Pulmonary artery endothelial cell (primary cell): ENCODE results near the gene PKP4. TPM values are rescaled to one million over a fixed set of nuclear protein-coding genes. Genes with fewer than 3 reads are reported as not detected.
A peak's percentile ranks its signal among the peaks of the same experiment; 100 is the strongest.

Experiments
- DNase-seq: peaks from one replicate; pipeline ENCODE4 v3.0.0-alpha.2; 2011; ENCODE audit warnings: low read depth, low spot score
- total RNA-seq: library from RNA; depleted of rRNA; stranded (reverse); fragments of >200 nt; gene quantifications from 2 replicates; pipeline ENCODE4 v1.2.3, GENCODE V29; 2014

PKP4 gene
- total RNA-seq, 1 donor from 2014 or later = 35.0 TPM

DNA sequence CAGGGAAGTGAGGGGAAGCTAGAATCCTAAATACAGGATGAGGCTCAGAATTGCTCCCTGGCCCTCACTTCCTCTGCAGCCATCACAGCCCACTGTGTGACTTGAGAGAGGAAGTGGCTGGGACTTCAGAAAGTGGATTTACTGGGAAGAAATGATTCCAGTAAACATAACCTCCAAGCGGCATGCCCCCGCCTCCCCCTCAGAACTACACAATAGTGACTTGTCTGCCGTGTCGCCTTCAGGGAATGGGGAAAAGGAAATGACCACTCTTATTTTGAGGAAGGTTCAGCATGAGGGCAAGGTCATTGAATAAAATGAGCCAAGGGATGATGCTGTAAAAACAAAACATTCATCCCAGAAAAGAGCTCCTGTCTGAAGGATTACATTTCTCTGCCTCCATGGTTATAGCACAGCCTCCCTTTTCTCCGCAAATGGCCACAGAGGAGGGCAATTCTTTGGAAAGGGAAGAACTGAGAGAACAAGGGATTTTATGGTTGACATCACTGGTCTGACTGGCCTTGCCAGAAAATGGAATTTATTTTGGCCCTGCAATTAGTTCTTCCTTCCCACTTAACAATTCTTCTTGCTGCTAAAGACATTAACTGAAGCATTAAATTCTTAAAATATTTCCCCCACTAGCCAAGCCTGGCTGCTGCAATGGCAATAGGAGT, 259.5 kb downstream of the PKP4 start:
- DNase-seq = peak; percentile 94

DNA sequence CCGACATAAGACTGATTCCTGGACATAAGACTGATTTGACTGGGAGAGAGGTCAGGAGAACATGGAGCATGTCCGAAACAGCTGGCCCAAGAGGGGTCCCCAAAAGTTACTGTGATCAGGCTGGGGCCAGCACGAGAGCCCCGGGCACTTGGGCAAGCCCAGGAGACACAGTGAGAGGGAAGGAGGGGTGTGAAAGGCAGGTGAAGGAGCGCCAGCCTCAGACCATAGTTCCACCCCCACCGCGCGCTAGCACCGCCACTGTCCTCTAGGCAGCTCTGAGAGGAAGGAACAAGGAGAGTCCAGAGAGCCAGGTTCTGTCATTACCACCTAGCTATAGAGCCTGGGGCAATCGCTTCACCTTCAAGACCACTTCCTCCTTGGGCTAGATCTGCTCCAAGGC, 260.2 kb downstream of the PKP4 start:
- DNase-seq = no peak

GRCh38 chr2:158717366-158718195, 260.8 kb downstream of the PKP4 start:
- DNase-seq = peak; percentile 35

DNA sequence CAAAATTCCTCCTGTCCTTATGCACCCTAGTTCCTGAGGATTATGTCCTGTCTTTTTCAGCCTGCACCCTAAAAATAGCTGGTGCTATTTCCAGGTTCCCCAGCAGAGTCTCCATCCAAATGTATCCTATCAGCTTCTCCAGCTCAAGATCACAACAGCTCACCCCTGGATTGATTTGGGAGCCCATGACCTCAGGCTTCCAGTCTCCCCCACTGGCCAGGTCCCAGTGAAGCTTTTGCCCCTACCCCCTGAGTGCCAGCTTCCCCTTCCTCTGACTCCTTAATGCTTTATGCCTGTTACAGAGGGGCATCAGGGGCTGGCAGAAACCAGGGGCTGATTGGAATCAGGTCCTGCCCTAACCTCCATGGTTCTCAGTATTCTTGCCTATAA, 261.4 kb downstream of the PKP4 start:
- no peak for DNase-seq

GRCh38 chr2:158718851-158719250, 262.1 kb downstream of the PKP4 start:
- DNase-seq = no peak

GRCh38 chr2:158719403-158719802, 262.7 kb downstream of the PKP4 start:
- no peak for DNase-seq

GRCh38 chr2:158722266-158723105, 265.7 kb downstream of the PKP4 start:
- DNase-seq = no peak

DNA sequence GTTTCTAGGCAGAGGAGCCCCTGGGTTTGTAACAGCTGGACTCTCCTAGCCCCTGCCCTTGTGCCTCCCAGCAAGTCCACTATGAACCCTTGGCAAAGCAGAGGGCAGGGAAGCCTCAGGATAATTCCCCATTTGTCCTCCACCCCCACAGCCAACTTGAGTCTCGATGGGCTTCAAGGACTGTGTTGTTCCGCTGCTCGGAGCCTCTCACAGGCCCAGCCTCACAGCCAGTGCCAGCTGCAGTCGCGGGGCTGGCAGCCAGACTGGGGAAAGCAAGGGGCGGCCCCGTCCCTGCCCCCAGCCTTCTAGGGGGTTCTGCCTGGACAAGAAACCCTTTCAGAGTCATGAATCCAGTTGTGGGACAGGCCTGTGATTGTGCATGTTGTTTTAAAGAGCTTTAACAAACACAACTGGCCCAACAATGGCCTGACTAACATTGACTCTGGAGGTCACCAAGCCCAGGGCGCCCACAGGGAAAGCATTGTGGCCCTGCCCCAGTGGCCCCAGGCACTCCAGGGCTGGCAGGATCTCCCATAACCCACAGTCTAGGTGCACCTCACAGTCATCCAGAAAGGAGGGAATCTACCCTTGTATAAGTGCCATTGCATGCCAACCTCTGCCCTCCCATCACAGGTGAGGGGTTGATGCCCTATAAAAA, 266.6 kb downstream of the PKP4 start:
- no peak for DNase-seq

DNA sequence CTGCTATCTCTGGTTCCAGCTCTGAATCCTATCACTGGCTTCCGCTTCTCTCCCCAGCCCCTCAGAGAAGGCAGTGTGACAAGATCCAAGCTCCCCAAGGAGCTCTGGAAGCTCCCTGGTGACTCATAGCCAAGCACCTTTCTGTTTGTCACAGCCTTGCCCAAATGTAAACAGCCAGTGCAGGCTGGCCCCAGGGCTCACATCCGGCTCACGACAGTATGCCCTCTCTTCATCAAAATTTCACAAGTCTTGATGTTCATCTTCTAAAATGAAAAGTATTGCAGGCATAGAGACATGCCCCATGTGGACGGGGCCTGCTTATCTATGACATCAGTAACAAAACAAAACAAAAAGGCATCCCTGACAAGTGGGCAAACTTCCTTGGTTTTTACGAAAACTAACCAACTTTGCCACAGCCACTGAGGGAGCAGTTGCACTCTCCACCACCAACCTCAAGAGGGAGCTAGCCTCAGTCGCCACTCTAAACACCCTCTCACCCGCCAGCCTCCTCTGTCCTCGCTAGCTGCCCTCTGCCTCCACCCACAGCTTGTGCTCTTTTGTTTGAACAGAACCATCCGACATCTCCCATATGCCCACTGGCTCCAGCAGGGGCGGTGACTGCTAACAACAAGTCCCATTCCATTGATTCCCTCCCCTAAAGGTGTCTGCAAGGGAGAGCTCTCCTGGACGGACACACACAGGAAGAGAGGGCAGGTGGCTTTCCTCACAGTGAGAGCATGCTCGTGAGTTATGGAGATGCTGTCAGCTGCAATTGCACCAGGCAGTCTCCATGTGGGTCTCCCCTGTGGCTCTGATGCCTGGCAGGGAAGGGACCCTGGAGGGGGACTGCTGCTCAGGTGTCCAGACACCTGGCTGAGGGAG, 267.4 kb downstream of the PKP4 start:
- no peak for DNase-seq

DNA sequence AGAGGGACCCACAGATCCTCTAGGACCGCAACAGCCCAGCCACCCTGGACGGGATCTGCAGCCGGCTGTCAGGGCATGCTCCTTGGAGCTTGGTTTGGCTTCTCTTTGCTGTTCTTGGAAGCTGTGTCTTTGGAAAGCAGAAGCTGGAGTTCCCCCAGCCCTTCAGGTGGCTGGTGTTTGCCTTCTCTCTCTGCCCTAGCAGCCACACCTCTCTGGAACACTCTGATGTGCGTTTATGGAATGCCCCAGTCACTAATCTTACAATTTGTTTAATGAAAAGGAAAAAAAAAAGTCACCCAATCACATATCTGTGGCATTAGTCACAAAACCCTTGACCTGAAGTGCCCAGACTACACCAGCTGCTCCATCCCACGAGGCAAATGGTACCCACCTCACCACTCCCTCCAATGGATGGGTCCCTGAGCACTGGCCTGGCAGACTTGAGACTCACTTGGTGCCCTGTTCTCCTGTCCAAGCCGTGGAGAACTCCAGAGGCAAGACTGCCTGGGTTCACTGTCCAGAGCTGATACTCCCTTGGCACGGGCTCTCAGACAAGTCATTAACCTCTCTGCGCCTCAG, 268.1 kb downstream of the PKP4 start:
- DNase-seq = no peak

DNA sequence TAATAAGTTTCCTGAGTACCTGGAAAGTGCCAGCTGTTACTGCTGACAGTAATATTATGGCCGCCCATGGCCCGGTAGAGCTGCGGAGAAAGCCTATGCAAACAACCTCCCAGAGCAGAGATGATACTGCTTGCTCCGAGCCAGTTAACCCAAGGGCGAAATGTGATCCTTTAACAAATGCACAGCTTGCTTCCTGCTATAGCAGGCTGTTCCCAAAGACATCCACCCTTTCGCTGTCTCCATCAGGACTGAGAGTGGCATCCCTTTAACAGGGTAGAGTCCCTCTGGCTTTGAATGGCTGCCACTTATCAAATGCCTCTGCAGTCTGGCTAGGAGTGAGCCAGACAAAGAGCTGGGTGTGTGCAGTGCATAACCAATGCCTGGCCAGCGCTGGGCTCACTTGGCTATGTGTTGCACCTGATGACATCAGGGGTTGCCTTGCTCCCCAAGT, 268.7 kb downstream of the PKP4 start:
- no peak for DNase-seq

DNA sequence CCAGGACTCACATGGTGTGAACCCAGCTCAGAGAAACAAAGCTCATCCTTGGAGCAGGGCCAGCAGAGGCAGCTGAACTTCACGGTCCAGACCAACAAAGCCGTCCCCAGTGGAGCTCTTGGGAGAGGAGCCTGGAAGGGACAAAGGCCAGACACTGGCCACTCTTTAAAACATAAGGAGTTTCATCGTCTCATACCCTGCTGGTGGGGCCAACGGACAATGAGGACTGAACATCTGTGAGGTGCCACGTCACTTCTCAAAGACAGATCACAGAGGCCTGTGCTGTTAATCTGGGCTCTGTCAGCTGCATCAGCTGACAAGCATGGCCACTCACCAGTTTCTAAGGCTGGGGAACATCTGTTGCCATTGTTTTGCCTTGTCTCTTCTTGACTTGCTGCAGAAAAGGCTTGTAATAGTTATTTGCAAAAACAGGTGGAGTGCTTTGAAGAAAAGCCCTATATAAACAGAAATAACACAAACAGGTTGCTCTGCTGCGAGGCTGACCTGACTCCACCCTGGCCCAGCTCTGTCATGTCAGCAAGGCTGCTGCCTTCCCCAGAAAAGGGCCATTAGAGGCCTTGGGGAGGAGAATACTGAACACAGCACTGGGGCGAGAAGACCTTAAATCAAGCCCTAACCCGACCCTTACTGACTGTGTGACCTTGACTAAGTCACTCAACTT, 270.3 kb downstream of the PKP4 start:
- DNase-seq = no peak

- DNase-seq = no peak
Observed at GRCh38 chr2:158728422-158728821, 271.7 kb downstream of the PKP4 start.

DNA sequence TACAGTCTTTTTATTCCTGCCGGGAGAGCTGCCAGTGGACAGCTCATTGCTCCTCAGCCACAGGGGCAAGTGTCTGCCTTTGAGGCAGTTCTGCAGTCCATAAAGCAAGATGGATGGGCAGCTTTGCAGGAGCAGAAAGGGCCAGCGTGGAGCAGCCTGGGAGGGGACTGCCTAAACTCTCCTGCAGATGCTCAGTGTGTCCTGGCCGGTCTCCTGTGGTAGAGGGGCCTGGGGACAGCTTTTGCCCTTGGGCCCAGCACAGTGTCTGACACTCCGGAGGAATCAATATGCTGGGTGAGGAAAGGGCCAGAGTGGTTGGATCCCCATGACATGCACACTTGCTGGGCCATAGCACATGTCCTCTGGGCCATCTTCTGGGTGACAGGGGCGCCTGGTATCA, 272.7 kb downstream of the PKP4 start:
- no peak for DNase-seq

DNA sequence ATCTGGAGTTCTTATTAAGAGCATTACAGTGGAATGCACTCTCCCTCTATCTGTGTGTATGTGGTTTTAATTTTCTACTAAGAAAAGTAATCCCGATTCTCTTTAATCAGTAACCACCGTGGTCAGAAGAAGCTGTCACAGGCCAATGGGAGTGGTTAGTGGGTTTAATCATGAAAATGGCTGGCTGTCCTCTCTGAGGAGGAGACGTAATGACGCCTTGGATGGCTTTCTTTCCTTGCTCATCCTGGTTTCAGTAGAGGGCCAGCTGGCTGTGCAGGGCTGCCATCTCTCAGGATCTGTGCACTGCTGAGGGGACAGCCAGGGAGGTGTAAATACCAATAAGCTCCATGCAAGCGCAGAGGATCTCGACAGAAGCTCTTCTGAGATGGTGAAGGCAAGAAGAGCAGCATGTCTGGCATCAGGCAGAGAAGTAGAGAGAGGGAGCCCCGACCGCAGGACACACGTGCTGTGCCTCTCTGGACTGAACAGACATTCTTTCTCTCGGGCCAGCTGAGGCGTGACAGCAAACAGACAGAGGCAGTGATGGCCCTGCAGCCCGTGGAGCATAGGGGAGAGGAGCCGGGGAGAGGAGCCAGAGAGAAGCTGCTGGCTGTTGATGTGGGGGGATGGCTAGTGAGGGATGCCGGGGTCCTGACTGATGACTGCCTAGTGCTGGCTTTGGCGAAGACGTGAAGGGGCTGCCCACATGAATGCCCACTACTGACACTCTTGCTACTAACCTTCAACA, 273.3 kb downstream of the PKP4 start:
- DNase-seq = no peak

GRCh38 chr2:158730621-158731140, 273.9 kb downstream of the PKP4 start:
- no peak for DNase-seq

DNA sequence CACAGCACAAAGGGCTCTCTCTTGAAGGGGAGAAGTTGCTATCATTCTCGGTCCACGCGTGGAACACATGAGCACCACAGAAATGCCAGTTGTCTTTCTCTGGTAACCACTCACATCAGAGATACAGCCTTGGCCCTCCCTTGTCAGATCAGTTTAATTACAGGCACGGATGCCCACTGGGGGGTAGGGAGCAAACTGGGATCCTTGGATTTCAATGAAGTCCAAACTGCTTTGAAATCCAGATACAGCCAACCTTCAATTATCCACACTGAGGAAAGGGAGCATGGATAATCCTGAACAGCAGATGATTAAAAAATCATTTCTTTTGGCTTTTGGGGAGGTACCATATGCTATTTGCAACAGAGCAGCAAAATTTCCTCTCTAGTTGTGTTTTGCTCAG, 274.6 kb downstream of the PKP4 start:
- DNase-seq = no peak
